SK-N-DZ (cell line): Measurements from ENCODE around the gene WWC2.
"Not testable (repeated sequence)": the region's sequence is repeated elsewhere in the genome, so short reads cannot be mapped to it uniquely, and the experiment has no call there.

Source experiments
- DNase-seq: peaks from one replicate; pipeline ENCODE4 v3.0.0-alpha.2; 2015; ENCODE audit warnings: low spot score

The WWC2 gene

GRCh38 chr4:183141997-183142396, 42.9 kb downstream of the WWC2 start:
- DNase-seq: no peak

GRCh38 chr4:183142571-183143550, 43.8 kb downstream of the WWC2 start:
- DNase-seq: no peak

GRCh38 chr4:183144787-183145186, 45.7 kb downstream of the WWC2 start:
- no peak for DNase-seq

- no peak for DNase-seq
These were observed 46.7 kb downstream of the WWC2 start for GRCh38 chr4:183145773-183146172.

DNA sequence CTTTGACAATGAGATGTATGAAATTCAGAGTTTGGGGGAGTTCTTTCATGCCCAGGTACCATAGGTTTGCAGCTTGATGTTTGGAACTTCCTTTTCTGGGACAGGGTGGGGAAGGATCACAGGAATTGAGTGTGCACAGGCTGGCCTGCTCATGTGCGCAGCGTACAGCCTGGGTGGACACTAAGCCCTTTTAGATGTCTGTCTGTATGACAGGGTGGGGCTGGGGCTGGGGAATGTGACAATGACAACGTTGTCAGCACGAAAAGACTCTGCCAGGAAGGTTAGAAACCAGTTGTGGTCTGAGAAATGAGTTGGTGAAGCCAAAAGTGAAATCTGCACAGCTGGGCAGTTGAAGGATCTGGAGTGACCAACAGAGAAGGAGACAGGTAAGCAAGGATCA, 47.4 kb downstream of the WWC2 start:
- no peak for DNase-seq

- no peak for DNase-seq
These were observed 48.1 kb downstream of the WWC2 start for GRCh38 chr4:183147196-183147595.

GRCh38 chr4:183147983-183148382, 48.9 kb downstream of the WWC2 start:
- DNase-seq: no peak

- DNase-seq: no peak
These were observed 50.8 kb downstream of the WWC2 start for GRCh38 chr4:183149616-183150539.

DNA sequence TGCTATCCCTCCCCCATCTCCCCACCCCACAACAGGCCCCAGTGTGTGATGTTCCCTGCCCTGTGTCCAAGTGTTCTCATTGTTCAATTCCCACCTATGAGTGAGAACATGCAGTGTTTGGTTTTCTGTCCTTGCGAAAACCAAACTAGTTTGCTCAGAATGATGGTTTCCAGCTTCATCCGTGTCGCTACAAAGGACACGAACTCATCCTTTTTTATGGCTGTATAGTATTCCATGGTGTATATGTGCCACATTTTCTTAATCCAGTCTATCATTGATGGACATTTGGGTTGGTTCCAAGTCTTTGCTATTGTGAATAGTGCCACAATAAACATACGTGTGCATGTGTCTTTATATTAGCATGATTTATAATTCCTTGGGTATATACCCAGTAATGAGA, 51.6 kb downstream of the WWC2 start:
- DNase-seq: not testable (repeated sequence)

GRCh38 chr4:183152232-183152631, 53.2 kb downstream of the WWC2 start:
- DNase-seq: not testable (repeated sequence)

GRCh38 chr4:183153190-183153916, 54.3 kb downstream of the WWC2 start:
- DNase-seq: no peak

DNA sequence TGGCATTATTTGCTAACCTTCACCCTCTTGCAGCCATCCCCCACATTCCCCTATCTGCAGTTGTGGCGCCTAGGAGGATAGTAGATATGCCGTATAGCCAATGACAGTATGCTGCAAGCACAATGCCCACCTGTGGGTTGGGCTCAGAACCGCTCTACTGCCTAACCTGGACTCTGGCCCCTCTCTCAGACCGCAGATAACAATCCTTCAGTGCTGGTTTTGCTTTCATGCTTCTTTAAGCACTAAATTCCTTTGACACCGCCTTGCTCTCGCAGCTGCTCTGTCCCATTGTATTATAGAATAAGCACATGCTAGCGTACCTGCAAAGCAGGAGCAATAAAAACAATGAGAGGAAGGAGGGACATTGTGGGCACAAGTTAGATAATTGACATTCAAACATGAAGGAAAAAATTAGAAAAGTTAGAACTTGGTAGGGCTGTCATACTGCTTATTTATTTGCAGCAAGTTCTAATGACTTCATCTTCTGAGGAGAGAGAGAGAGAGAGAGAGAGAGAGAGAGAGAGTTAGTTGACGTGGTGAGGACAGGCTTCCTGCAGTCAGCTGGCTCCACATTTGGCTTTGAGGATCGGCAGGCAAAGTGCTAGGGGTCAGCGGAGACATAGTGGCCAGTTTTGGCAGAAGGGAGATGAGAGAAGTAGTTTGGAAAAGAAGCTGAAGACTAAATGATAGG, 55.8 kb downstream of the WWC2 start:
- DNase-seq: no peak

DNA sequence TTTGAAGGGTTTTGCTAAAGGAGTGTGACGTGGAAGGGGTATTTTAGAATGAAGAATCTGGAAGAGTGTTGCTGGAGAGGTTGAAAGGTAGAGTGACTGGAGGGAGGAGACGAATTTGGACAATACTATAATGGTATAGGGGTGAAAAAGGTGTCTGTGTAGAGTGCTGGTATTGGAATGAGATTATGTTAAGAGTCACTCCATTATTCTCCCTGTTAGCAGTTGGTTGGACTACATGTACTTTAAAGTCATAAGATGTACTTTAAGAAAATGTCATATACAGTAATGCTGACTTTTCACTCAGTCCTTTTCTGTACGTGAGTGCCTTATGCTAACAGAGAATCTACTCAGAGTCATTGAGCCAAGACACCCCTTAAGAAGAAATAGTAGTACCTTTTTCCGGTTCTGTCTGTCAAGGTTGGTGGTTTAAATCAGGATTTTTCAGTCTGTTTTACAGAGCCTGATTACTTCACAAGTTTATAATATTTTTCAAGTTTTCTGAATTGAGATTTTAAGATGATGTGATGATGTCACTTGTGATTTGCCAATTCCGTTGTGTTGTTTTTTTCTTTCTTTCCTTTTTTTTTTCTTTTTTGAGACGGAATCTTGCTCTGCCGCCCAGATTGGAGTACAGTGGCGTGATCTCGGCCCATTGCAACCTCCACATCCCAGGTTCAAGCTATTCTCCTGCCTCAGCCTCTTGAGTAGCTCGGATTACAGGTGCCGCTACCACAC, 56.6 kb downstream of the WWC2 start:
- DNase-seq: no peak

GRCh38 chr4:183157215-183157614, 58.2 kb downstream of the WWC2 start:
- DNase-seq: no peak

GRCh38 chr4:183158062-183158461, 59.0 kb downstream of the WWC2 start:
- no peak for DNase-seq

DNA sequence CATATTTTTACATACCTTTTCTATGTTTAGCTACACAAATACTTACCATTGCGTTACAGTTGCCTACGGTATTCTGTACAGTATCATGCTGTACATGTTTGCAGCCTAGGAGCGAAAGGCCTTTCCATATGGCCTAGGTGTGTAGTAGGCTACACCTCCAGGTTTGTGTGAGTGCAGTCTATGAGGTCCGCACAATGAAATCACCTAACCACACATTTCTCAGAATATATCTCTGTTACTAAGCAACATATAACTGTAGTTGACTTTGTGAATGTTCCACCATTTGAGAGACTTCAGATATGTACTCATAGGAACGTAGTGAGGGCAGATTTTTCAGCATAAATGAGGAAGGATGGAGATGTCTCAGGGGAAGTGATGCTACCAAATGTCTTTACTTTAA, 62.6 kb downstream of the WWC2 start:
- DNase-seq: no peak

GRCh38 chr4:183163135-183163534, 64.1 kb downstream of the WWC2 start:
- DNase-seq: no peak

DNA sequence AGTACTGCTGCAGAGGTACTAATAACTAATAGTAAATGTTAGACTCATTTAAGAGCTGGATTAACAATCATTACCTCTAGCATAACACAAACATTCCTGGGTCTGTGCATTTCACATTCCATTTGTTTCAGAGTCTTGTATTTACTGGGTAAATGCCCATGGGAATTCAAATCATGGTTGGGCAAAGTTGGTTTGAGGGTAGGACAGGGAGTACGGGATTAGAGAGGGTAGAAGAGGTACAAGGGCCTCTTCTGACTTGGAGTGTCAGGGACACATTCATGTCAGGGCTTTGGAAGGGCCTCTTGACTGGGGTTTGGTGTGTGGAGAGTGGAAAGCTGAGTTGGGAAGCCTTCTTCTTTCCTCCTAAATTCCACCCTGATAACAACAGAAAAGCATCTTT, 65.9 kb downstream of the WWC2 start:
- DNase-seq: no peak

- DNase-seq: no peak
These were observed 66.3 kb downstream of the WWC2 start for GRCh38 chr4:183165376-183165775.

DNA sequence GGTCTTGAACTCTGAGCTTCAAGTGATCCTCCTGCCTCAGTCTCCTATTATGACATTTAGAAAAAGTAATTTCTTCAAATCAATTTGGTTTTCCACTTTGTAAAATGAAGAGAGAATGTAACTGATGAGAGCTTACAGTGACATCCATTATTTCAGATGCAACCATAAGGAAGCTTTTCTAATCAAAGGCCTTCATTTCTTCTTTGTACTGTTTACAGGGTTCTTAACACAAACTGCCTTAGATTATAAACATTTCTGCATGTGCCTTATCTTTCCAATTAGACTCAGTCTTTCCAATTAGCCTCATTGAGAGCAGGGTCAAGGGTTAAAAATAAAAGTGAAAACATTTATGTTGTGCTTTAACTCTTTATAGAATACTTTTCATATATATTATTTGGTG, 71.8 kb downstream of the WWC2 start:
- DNase-seq: no peak
